Measurements from ENCODE around the gene CDC26. TPM values are rescaled to one million over a fixed set of nuclear protein-coding genes. Genes with fewer than 3 reads are reported as not detected.

CDC26 gene
- total RNA-seq, 1 experiment from 2014 or later: 32.4 TPM

DNA sequence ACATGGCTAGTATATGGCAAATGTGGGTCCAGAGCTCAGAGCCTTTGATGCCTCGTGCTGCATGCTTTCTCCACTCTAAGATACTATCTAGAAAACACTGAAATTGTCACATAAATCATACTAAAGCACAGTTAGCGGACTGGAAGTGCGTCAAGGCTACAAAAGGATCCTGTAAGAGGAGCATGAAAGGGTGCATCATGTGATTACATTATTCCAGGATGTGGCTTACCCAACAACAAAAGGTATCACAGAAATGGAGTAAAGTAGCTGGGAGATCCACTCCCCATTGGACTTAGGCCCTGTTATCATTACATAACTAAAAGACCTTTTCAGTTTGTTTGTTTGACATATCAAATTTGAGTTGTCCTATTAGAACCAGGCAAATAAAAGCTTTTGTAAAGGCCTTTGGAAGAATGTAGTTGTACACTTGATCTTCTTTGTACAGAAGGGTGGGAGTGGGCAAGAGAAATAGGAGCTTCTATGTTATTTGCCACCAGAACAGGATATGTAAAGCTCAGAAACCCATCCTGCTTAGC, 47.2 kb downstream of the CDC26 start:
- no peaks in the 10 kb centered on the region for H3K9me3 ChIP-seq (ENCODE audit: low read length)
- no peak for ATAC-seq
- H3F3A ChIP-seq (ENCODE audit: low read length, unreplicated experiment): no peaks in the 10 kb centered on the region
- no peak overlapping the region for H3K27ac ChIP-seq (ENCODE audit: low read length)
- H3K79me2 ChIP-seq (ENCODE audit: low read length): peaks cover 14% of the 10 kb centered on the region
- ChIA-PET CTCF (no interaction called here), POLR2A (ENCODE audit: unreplicated experiment) (no interaction called here)
- H3K9ac ChIP-seq (ENCODE audit: low read length): no peak overlapping the region
- no peak overlapping the region for H3K4me2 ChIP-seq (ENCODE audit: low read length)
- H2AFZ ChIP-seq (ENCODE audit: low read length): no peak overlapping the region
- no peaks in the 10 kb centered on the region for H3K27me3 ChIP-seq (ENCODE audit: low read length)
- no TSS peak for BruUV-seq (replicated peaks)
- H4K20me1 ChIP-seq (ENCODE audit: low read length): no peaks in the 10 kb centered on the region
- intact Hi-C loops (cut with micrococcal nuclease): no loop called here
- no peak for DNase-seq
- peaks cover 6% of the 10 kb centered on the region; the same call in 1 of the 2 replicates for H3K4me1 ChIP-seq (ENCODE audit: insufficient read depth, low read length)
- no peaks in the 10 kb centered on the region; the same call in 1 of the 2 replicates for H3K36me3 ChIP-seq (ENCODE audit: low read depth, low read length)
- no peak overlapping the region for H3K4me3 ChIP-seq (ENCODE audit: low read length)
- no peaks in the 10 kb centered on the region for H3K9me2 ChIP-seq (replicated peaks; ENCODE audit: low read length)
- TF ChIP-seq, protein P1, sequence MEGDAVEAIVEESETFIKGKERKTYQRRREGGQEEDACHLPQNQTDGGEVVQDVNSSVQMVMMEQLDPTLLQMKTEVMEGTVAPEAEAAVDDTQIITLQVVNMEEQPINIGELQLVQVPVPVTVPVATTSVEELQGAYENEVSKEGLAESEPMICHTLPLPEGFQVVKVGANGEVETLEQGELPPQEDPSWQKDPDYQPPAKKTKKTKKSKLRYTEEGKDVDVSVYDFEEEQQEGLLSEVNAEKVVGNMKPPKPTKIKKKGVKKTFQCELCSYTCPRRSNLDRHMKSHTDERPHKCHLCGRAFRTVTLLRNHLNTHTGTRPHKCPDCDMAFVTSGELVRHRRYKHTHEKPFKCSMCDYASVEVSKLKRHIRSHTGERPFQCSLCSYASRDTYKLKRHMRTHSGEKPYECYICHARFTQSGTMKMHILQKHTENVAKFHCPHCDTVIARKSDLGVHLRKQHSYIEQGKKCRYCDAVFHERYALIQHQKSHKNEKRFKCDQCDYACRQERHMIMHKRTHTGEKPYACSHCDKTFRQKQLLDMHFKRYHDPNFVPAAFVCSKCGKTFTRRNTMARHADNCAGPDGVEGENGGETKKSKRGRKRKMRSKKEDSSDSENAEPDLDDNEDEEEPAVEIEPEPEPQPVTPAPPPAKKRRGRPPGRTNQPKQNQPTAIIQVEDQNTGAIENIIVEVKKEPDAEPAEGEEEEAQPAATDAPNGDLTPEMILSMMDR (conservative IDR thresholded peaks at IDR 0.05; ENCODE audit: low read depth, low read length): no peak
- TF ChIP-seq EZH2phosphoT487 (IDR thresholded peaks at IDR 0.05; ENCODE audit: borderline replicate concordance, low read length) (no peak), EZH2 (IDR thresholded peaks at IDR 0.05; ENCODE audit: low read length, unreplicated experiment) (no peak)

DNA sequence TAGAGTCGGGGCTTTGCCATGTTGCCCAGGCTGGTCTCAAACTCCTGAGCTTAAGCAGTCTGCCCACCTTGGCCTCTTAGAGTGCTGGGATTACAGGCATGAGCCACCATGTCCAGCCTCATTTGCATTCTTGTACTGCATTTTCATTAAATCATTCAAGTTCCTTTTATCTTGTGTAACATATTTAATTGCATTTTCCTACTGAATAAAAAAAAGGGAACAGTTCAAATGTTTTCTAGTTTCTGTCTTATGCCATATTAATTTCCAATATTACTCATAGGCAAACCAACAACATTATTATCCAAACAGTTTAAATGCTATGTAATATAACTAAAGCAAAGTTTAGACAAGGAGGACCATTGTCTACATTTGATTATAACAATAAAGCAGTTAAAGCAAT, 47.9 kb downstream of the CDC26 start:
- H3K9me2 ChIP-seq (replicated peaks; ENCODE audit: low read length): no peaks in the 10 kb centered on the region
- H3K4me3 ChIP-seq (ENCODE audit: low read length): no peak overlapping the region
- no peak for TF ChIP-seq EZH2phosphoT487 (IDR thresholded peaks at IDR 0.05; ENCODE audit: borderline replicate concordance, low read length)
- TF ChIP-seq EZH2 (IDR thresholded peaks at IDR 0.05; ENCODE audit: low read length, unreplicated experiment): no peak
- TF ChIP-seq, protein P1 (conservative IDR thresholded peaks at IDR 0.05; ENCODE audit: low read depth, low read length): no peak
- H3K4me1 ChIP-seq (ENCODE audit: insufficient read depth, low read length): peaks cover 11% of the 10 kb centered on the region; the same call in 1 of the 2 replicates
- no peaks in the 10 kb centered on the region for H4K20me1 ChIP-seq (ENCODE audit: low read length)
- H3K79me2 ChIP-seq (ENCODE audit: low read length): peaks cover 21% of the 10 kb centered on the region
- no TSS peak for BruUV-seq (replicated peaks)
- H3K4me2 ChIP-seq (ENCODE audit: low read length): no peak overlapping the region
- H3K27me3 ChIP-seq (ENCODE audit: low read length): no peaks in the 10 kb centered on the region
- H3K9ac ChIP-seq (ENCODE audit: low read length): no peak overlapping the region
- H2AFZ ChIP-seq (ENCODE audit: low read length): no peak overlapping the region
- H3K9me3 ChIP-seq (ENCODE audit: low read length): no peaks in the 10 kb centered on the region
- no peaks in the 10 kb centered on the region for H3F3A ChIP-seq (ENCODE audit: low read length, unreplicated experiment)
- H3K27ac ChIP-seq (ENCODE audit: low read length): no peak overlapping the region
- ChIA-PET POLR2A (ENCODE audit: unreplicated experiment) (no interaction called here), CTCF (no interaction called here)
- H3K36me3 ChIP-seq (ENCODE audit: low read depth, low read length): no peaks in the 10 kb centered on the region; the same call in 1 of the 2 replicates
- intact Hi-C loops (cut with micrococcal nuclease): no loop called here
- DNase-seq: no peak
- peak; percentile 51 for ATAC-seq

DNA sequence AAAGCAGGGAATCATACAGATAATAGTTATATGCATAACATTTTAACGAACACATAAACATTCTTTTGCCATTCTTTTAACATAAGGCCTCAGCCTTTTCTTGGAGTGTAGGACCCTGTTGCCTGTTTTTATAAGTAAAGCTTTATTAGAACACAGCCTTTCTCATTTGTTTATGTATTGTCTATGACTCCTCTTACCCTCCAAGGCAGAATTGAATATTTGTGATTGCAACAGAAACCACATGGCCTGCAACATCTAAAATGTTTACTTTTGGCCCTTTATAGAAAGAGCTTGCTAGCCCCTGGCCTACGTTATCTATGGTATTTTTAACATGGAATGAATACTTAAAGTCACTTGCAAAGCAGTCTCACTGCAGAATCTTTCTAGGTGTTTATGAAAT, 51.4 kb downstream of the CDC26 start:
- no peak overlapping the region for H3K4me2 ChIP-seq (ENCODE audit: low read length)
- BruUV-seq (replicated peaks): no TSS peak
- H2AFZ ChIP-seq (ENCODE audit: low read length): no peak overlapping the region
- DNase-seq: no peak
- ATAC-seq: no peak
- H3K4me1 ChIP-seq (ENCODE audit: insufficient read depth, low read length): peaks cover 25% of the 10 kb centered on the region
- H3K79me2 ChIP-seq (ENCODE audit: low read length): peaks cover 52% of the 10 kb centered on the region
- no peak overlapping the region for H3K9ac ChIP-seq (ENCODE audit: low read length)
- TF ChIP-seq EZH2 (IDR thresholded peaks at IDR 0.05; ENCODE audit: low read length, unreplicated experiment): no peak
- TF ChIP-seq EZH2phosphoT487 (IDR thresholded peaks at IDR 0.05; ENCODE audit: borderline replicate concordance, low read length): no peak
- TF ChIP-seq, protein P1 (conservative IDR thresholded peaks at IDR 0.05; ENCODE audit: low read depth, low read length): no peak
- H3K27me3 ChIP-seq (ENCODE audit: low read length): no peaks in the 10 kb centered on the region
- H3K27ac ChIP-seq (ENCODE audit: low read length): no peak overlapping the region
- intact Hi-C loops (cut with micrococcal nuclease): no loop called here
- no peaks in the 10 kb centered on the region for H4K20me1 ChIP-seq (ENCODE audit: low read length)
- CTCF ChIA-PET: no interaction called here
- POLR2A ChIA-PET (ENCODE audit: unreplicated experiment): no interaction called here
- no peaks in the 10 kb centered on the region; the same call in 1 of the 2 replicates for H3K36me3 ChIP-seq (ENCODE audit: low read depth, low read length)
- H3K9me3 ChIP-seq (ENCODE audit: low read length): no peaks in the 10 kb centered on the region
- H3K9me2 ChIP-seq (replicated peaks; ENCODE audit: low read length): no peaks in the 10 kb centered on the region
- H3K4me3 ChIP-seq (ENCODE audit: low read length): no peak overlapping the region
- no peaks in the 10 kb centered on the region for H3F3A ChIP-seq (ENCODE audit: low read length, unreplicated experiment)

Measured in PC-3 (cell line).